Testis (tissue), 3 donors: ENCODE data around the gene LY6G5B. TPM values are rescaled to one million over a fixed set of nuclear protein-coding genes. Genes with fewer than 3 reads are reported as not detected.

ENCODE experiments used
- DNase-seq: peaks from one replicate; pipeline ENCODE4 v3.0.0-alpha.2; 2019
- H3K27ac ChIP-seq, 2 donors: fragments of 200-600 bp; sonication (generic); one replicate each; pipeline ENCODE4 v1.5.1; 2019
- H3K27me3 ChIP-seq: fragments of 200-600 bp; sonication (generic); one replicate; pipeline ENCODE4 v1.5.1; 2019
- H3K36me3 ChIP-seq: fragments of 200-600 bp; sonication (generic); one replicate; pipeline ENCODE4 v1.5.1; 2017; ENCODE audit warnings: low read depth; ENCODE audit errors: missing control alignments
- H3K4me1 ChIP-seq: fragments of 200-600 bp; sonication (generic); one replicate; pipeline ENCODE4 v1.5.1; 2019
- H3K4me3 ChIP-seq, 2 donors: fragments of 200-600 bp; sonication (generic); one replicate each; pipeline ENCODE4 v1.5.1; 2017 to 2019
- H3K9me3 ChIP-seq: fragments of 200-600 bp; sonication (generic); one replicate; pipeline ENCODE4 v1.5.1; 2017
- CTCF ChIP-seq, 3 experiments: fragments of 450-650 bp in 2 of 3; fragments of 200-600 bp in 1 of 3; sonication (generic) in 1 of 3; IDR thresholded peaks; one replicate each; pipeline ENCODE4 v1.5.1; 2016 to 2019; ENCODE audit warnings: antibody characterized with exemption in 3 of 3, mild to moderate bottlenecking in 2 of 3, moderate library complexity in 1 of 3
- POLR2A ChIP-seq: fragments of 450-650 bp; IDR thresholded peaks from one replicate; pipeline ENCODE4 v1.6.1; 2017; ENCODE audit warnings: antibody characterized with exemption, mild to moderate bottlenecking, moderate library complexity
- WGBS, 2 donors: methylation state at CpG; one replicate each; pipeline ENCODE4 v1.1.5; 2018; 5-methylcytosine and 5-hydroxymethylcytosine counted together
- intact Hi-C: fragments of 100-400 bp; cut with DNase I; formaldehyde crosslinking; loops from one replicate; pipeline ENCODE4 v1.15.1; 2023; ENCODE audit warnings: low total_unique reads
- polyA plus RNA-seq: library from polyadenylated mRNA; stranded (reverse); fragments of 350-450 nt; fragmentation: Illumina TruSeq; extraction: RNeasy Lipid Tissue Mini Kit (QIAGEN cat#74804); gene quantifications from one replicate; pipeline ENCODE4 v1.2.3, GENCODE V29; 2014; ENCODE audit warnings: low read depth, low replicate concordance; ENCODE audit not compliant: insufficient read depth
- total RNA-seq, 2 donors: library from RNA; depleted of rRNA; stranded (reverse); fragments of >200 nt; gene quantifications; one replicate each; pipeline ENCODE4 v1.2.3, GENCODE V29; 2016

LY6G5B gene
- total and polyA plus RNA-seq, 3 donors from 2014 or later: 14.0 to 16.3 (median 15.9) TPM

DNA sequence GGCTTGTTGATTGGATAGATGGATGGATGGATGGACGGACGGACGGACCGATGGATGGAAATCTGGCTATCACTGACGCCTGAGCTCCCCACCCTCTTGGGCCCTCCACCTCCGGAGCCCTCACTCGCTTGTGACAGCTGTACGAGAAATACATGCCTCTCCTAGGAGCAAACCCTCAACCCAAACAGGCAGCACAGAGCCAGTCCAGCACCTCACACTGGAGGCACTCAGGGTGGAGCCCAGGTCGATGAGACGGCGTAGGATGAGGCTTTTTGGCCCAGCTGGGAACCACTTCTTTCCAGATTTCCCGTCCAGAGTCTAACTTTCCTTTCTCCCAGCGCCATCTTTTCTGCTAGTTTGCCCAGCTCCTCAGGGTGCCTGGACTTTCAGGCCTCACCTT is 13.8 kb downstream of the LY6G5B start:
- 53 to 66% methylated on average over 11 to 13 of the region's 13 CpGs for WGBS, 2 donors
- no peak for DNase-seq
- H3K27ac ChIP-seq: no peak overlapping the region

GRCh38 chr6:31686483-31686882 is 16.7 kb downstream of the LY6G5B start:
- no peak for TF ChIP-seq POLR2A
- TF ChIP-seq CTCF (IDR thresholded peaks at IDR 0.05): no peak
- 67 to 84% methylated on average over 5 of the region's 5 CpGs for WGBS, 2 donors
- intact Hi-C loops: no loop called here
- no peak for DNase-seq
- Histone ChIP-seq H3K27me3 (no peaks in the 10 kb centered on the region), H3K4me1 (peaks cover 9% of the 10 kb centered on the region), H3K4me3 (no peak overlapping the region), H3K36me3 (no peaks in the 10 kb centered on the region), H3K27ac (no peak overlapping the region), H3K9me3 (no peaks in the 10 kb centered on the region)

More for the DNA sequence above, 13.8 kb downstream of the LY6G5B start:
- Histone ChIP-seq H3K4me1 (peaks cover 12% of the 10 kb centered on the region), H3K27me3 (no peaks in the 10 kb centered on the region), H3K36me3 (no peaks in the 10 kb centered on the region), H3K4me3 (peak overlapping the region; percentile 4 to 51), H3K9me3 (no peaks in the 10 kb centered on the region)
- no peak for TF ChIP-seq CTCF (IDR thresholded peaks at IDR 0.05)
- no peak for TF ChIP-seq POLR2A
- intact Hi-C loops: loop anchor here (5.0 kb wide), 1 partner anchor 149 kb away; no protein-coding TSS in a partner anchor

DNA sequence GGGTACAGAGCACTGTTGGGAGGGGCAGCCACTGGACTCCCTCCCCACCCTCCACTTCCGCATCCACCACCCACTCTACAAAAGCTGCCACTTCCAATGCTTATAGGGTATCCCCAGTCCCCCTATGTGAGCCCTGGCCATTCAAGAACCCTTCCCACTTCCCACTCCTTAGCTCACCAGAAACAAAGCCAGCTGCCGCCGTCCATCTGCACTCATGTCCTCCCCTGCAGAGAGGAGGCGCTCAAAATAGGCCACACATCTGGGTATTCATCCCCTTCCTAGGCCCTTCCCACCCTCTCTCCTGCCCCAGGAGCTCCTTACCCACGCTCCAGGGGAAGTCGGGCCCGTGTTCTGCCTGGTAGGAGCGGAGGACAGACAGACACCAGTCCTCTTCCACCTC is 17.5 kb downstream of the LY6G5B start:
- Histone ChIP-seq H3K4me3 (no peak overlapping the region), H3K27me3 (no peaks in the 10 kb centered on the region), H3K9me3 (no peaks in the 10 kb centered on the region), H3K4me1 (peaks cover 4% of the 10 kb centered on the region), H3K27ac (no peak overlapping the region), H3K36me3 (no peaks in the 10 kb centered on the region)
- TF ChIP-seq POLR2A (no peak), CTCF (IDR thresholded peaks at IDR 0.05) (no peak)
- intact Hi-C loops: no loop called here
- WGBS, 2 donors: 81 to 91% methylated on average over 4 to 8 of the region's 8 CpGs
- DNase-seq: no peak

GRCh38 chr6:31687860-31688693 is 18.3 kb downstream of the LY6G5B start:
- H3K9me3 ChIP-seq: no peaks in the 10 kb centered on the region
- no peaks in the 10 kb centered on the region for H3K27me3 ChIP-seq
- WGBS, 2 donors: 81 to 95% methylated on average over 10 to 14 of the region's 14 CpGs
- TF ChIP-seq CTCF (IDR thresholded peaks at IDR 0.05) (no peak), POLR2A (no peak)
- no peak overlapping the region for H3K4me3 ChIP-seq
- no peaks in the 10 kb centered on the region for H3K36me3 ChIP-seq
- H3K4me1 ChIP-seq: peaks cover 4% of the 10 kb centered on the region
- no peak overlapping the region for H3K27ac ChIP-seq
- no peak for DNase-seq
- intact Hi-C loops: no loop called here
